ENCODE measurements around the gene MFSD2A.
A peak's percentile ranks its signal among the peaks of the same experiment; 100 is the strongest.
"Not testable (repeated sequence)": the region's sequence is repeated elsewhere in the genome, so short reads cannot be mapped to it uniquely, and the experiment has no call there.

MFSD2A gene

GRCh38 chr1:39957299-39958015 lies 2.5 kb downstream of the MFSD2A start:
- no peak for TF ChIP-seq CTCF (conservative IDR thresholded peaks at IDR 0.05; ENCODE audit: low read depth)
- ChIA-PET POLR2A (ENCODE audit: low non-redundant PET) (interaction anchor here (0.6 kb wide), 1 partner anchor 75 kb away, joined by 3 read pairs; no protein-coding TSS in a partner anchor), CTCF (interaction anchor here (0.7 to 1.4 kb wide), 3 partner anchors 17 to 419 kb away, joined by 4 to 5 read pairs (median 4); no protein-coding TSS in a partner anchor)
- DNase-seq (ENCODE audit: low spot score), result no peak
- H3K27ac ChIP-seq, result peak overlapping the region; percentile 93

- TF ChIP-seq CTCF (conservative IDR thresholded peaks at IDR 0.05; ENCODE audit: low read depth), result no peak
- POLR2A ChIA-PET (ENCODE audit: low non-redundant PET), result interaction anchor here (0.6 kb wide), 1 partner anchor 74 kb away, joined by 3 read pairs; no protein-coding TSS in a partner anchor
Observed at GRCh38 chr1:39958403-39959200, 3.7 kb downstream of the MFSD2A start.

GRCh38 chr1:39959651-39960333 lies 4.8 kb downstream of the MFSD2A start:
- no peak for DNase-seq (ENCODE audit: low spot score)
- ChIA-PET POLR2A (ENCODE audit: low non-redundant PET) (no interaction called here), CTCF (interaction anchor here (0.9 to 1.9 kb wide), 3 partner anchors 11 to 40 kb away, joined by 3 to 9 read pairs (median 5); no protein-coding TSS in a partner anchor)
- no peak for TF ChIP-seq CTCF (conservative IDR thresholded peaks at IDR 0.05; ENCODE audit: low read depth)
- peak overlapping the region; percentile 92 for H3K27ac ChIP-seq

More at GRCh38 chr1:39958403-39959200, 3.7 kb downstream of the MFSD2A start:
- no peak for DNase-seq (ENCODE audit: low spot score)
- peak overlapping the region; percentile 92 for H3K27ac ChIP-seq
- CTCF ChIA-PET, result interaction anchor here (1.0 to 1.4 kb wide), 1 partner anchor 39 kb away, joined by 3 to 5 read pairs; no protein-coding TSS in a partner anchor

GRCh38 chr1:39960431-39960958 lies 5.5 kb downstream of the MFSD2A start:
- peak overlapping the region; percentile 92 for H3K27ac ChIP-seq
- CTCF ChIA-PET, result interaction anchor here (0.5 to 1.9 kb wide), 3 partner anchors 10 to 41 kb away, joined by 3 to 9 read pairs (median 5); no protein-coding TSS in a partner anchor
- DNase-seq (ENCODE audit: low spot score), result peak; percentile 65
- POLR2A ChIA-PET (ENCODE audit: low non-redundant PET), result no interaction called here
- TF ChIP-seq CTCF (conservative IDR thresholded peaks at IDR 0.05; ENCODE audit: low read depth), result no peak

- CTCF ChIA-PET, result no interaction called here
Observed at GRCh38 chr1:39962450-39962825, 7.5 kb downstream of the MFSD2A start.

GRCh38 chr1:39962964-39963363 lies 8.0 kb downstream of the MFSD2A start:
- H3K27ac ChIP-seq, result peak overlapping the region; percentile 92
- DNase-seq (ENCODE audit: low spot score); CTCF ChIA-PET; POLR2A ChIA-PET (ENCODE audit: low non-redundant PET): not testable (repeated sequence)

More at GRCh38 chr1:39962450-39962825, 7.5 kb downstream of the MFSD2A start:
- peak overlapping the region; percentile 92 for H3K27ac ChIP-seq
- POLR2A ChIA-PET (ENCODE audit: low non-redundant PET), result no interaction called here
- no peak for DNase-seq (ENCODE audit: low spot score)
- no peak for TF ChIP-seq CTCF (conservative IDR thresholded peaks at IDR 0.05; ENCODE audit: low read depth)

Measured in RWPE1 (cell line).